A673 (cell line): ENCODE measurements around the gene ADAMTS12. TPM values are rescaled to one million over a fixed set of nuclear protein-coding genes. Genes with fewer than 3 reads are reported as not detected.

Source experiments
- BruUV-seq: library from RNA; stranded (reverse); fragments of 400-500 nt; replicated peaks from 2 replicates; lab custom pipeline; 2021; lab: Mats Ljungman, UMichigan
- CTCF ChIA-PET: fragments of 300-600 bp; sonication (Branson Sonifier 250); formaldehyde crosslinking; loops from one replicate; lab custom pipeline; 2022; ENCODE audit warnings: antibody characterized with exemption; lab: Charles Lee
- POLR2A ChIA-PET: fragments of 300-600 bp; sonication (Branson Sonifier 250); formaldehyde crosslinking; loops from one replicate; lab custom pipeline; 2022; ENCODE audit warnings: antibody characterized with exemption; ENCODE audit not compliant: low non-redundant PET; lab: Charles Lee
- DNase-seq: peaks from one replicate; pipeline ENCODE4 v3.0.0-alpha.2; 2015; ENCODE audit warnings: low spot score
- H3K27ac ChIP-seq: fragments of 200-600 bp; sonication (generic); 2 replicates; pipeline ENCODE4 v1.5.1; 2016; ENCODE audit warnings: mixed run types, low read depth, mild to moderate bottlenecking, mixed read lengths, antibody characterized with exemption, low read length; ENCODE audit not compliant: poor library complexity, severe bottlenecking
- H3K27me3 ChIP-seq: fragments of 200-600 bp; sonication (generic); replicated peaks from 2 replicates; pipeline ENCODE4 v1.6.1; 2017; ENCODE audit warnings: mixed run types, low read depth, mild to moderate bottlenecking, mixed read lengths, antibody characterized with exemption, low read length; ENCODE audit not compliant: insufficient read depth, poor library complexity
- H3K36me3 ChIP-seq: fragments of 200-600 bp; sonication (generic); 2 replicates; pipeline ENCODE4 v1.6.1; 2016; ENCODE audit warnings: mixed run types, mild to moderate bottlenecking, mixed read lengths, antibody characterized with exemption, low read length; ENCODE audit not compliant: insufficient read depth, poor library complexity, severe bottlenecking
- H3K4me1 ChIP-seq: fragments of 200-600 bp; sonication (generic); 2 replicates; pipeline ENCODE4 v1.6.1; 2017; ENCODE audit warnings: mixed run types, mild to moderate bottlenecking, mixed read lengths, antibody characterized with exemption, low read length; ENCODE audit not compliant: insufficient read depth, poor library complexity, severe bottlenecking
- H3K4me3 ChIP-seq: fragments of 200-600 bp; sonication (generic); 2 replicates; pipeline ENCODE4 v1.5.1; 2016; ENCODE audit warnings: low read depth, mixed run types, mild to moderate bottlenecking, mixed read lengths, low read length; ENCODE audit not compliant: poor library complexity, severe bottlenecking
- H3K9me3 ChIP-seq: fragments of 200-600 bp; sonication (generic); 2 replicates; pipeline ENCODE4 v1.6.1; 2016; ENCODE audit warnings: mixed run types, low read depth, mild to moderate bottlenecking, mixed read lengths, antibody characterized with exemption, low read length; ENCODE audit not compliant: poor library complexity, severe bottlenecking
- CTCF ChIP-seq: fragments of 300-800, 200-600 bp; sonication (generic); conservative IDR thresholded peaks from 2 replicates; pipeline ENCODE4 v1.5.1; 2017; ENCODE audit warnings: low read depth, mild to moderate bottlenecking, antibody characterized with exemption, low read length, moderate library complexity, mixed read lengths
- EZH2 ChIP-seq: fragments of 200-600 bp; sonication (generic); IDR thresholded peaks from 2 replicates; pipeline ENCODE4 v1.6.1; 2017; ENCODE audit warnings: borderline replicate concordance, low read depth, mild to moderate bottlenecking, mixed read lengths, antibody characterized with exemption, low read length; ENCODE audit not compliant: poor library complexity, severe bottlenecking
- intact Hi-C: fragments of 100-400 bp; cut with micrococcal nuclease; formaldehyde crosslinking; loops from one replicate; pipeline ENCODE4 v1.10.0; 2022; ENCODE audit not compliant: unreplicated experiment
- total RNA-seq: library from RNA; stranded (reverse); gene quantifications from 2 replicates; pipeline ENCODE4 v1.2.3, GENCODE V29; 2021

ADAMTS12 gene
- total RNA-seq, 1 experiment from 2014 or later: 0.84 TPM

GRCh38 chr5:33748754-33749153, 143.0 kb downstream of the ADAMTS12 start:
- CTCF ChIA-PET: no interaction called here
- TF ChIP-seq EZH2 (no peak), CTCF (no peak)
- BruUV-seq: no TSS peak
- intact Hi-C loops: no loop called here
- DNase-seq: no peak
- Histone ChIP-seq H3K9me3 (no peaks in the 10 kb centered on the region), H3K4me1 (no peaks in the 10 kb centered on the region), H3K27me3 (no peaks in the 10 kb centered on the region), H3K4me3 (no peak overlapping the region), H3K27ac (no peak overlapping the region), H3K36me3 (no peaks in the 10 kb centered on the region)
- POLR2A ChIA-PET: no interaction called here

GRCh38 chr5:33745101-33745770, 146.6 kb downstream of the ADAMTS12 start:
- Histone ChIP-seq H3K4me3 (no peak overlapping the region), H3K27ac (no peak overlapping the region), H3K9me3 (no peaks in the 10 kb centered on the region), H3K4me1 (no peaks in the 10 kb centered on the region), H3K27me3 (no peaks in the 10 kb centered on the region), H3K36me3 (no peaks in the 10 kb centered on the region)
- intact Hi-C loops: no loop called here
- ChIA-PET CTCF (no interaction called here), POLR2A (no interaction called here)
- no peak for DNase-seq
- no TSS peak for BruUV-seq
- no peak for TF ChIP-seq CTCF
- TF ChIP-seq EZH2: no peak

DNA sequence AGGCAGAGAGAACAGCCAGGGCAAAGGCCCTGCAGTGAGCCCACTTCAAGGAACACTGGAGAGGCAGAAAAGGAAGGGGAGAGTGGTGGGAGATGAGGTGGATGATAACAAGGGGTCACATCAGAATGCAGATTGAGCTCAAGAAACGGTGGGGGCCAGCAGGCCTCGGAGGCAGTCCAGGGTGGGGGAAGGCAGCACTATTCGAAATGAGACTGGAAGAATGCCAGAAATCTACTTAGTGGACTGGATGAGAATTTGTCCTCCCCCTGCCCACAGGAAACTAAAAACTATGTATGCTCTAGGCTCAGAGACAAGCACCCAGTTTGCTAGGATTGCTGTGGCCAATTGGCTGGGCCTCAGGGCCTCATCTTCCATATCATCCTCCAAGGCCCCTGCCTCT, 148.7 kb downstream of the ADAMTS12 start:
- POLR2A ChIA-PET: no interaction called here
- no TSS peak for BruUV-seq
- intact Hi-C loops: no loop called here
- no peaks in the 10 kb centered on the region for H3K27me3 ChIP-seq
- no peak for DNase-seq
- H3K4me3 ChIP-seq: no peak overlapping the region
- no peaks in the 10 kb centered on the region for H3K4me1 ChIP-seq
- CTCF ChIA-PET: no interaction called here
- H3K27ac ChIP-seq: no peak overlapping the region
- no peaks in the 10 kb centered on the region for H3K9me3 ChIP-seq
- H3K36me3 ChIP-seq: no peaks in the 10 kb centered on the region
- TF ChIP-seq EZH2 (no peak), CTCF (no peak)
